ENCODE data around the gene TMEM222.

GRCh38 chr1:27380224-27380623 is 58.3 kb downstream of the TMEM222 start:
- TF ChIP-seq SMC3 (IDR thresholded peaks at IDR 0.05; ENCODE audit: low read depth, low read length) (no peak), RAD21 (IDR thresholded peaks at IDR 0.05; ENCODE audit: low read length) (no peak), CTCF (conservative IDR thresholded peaks at IDR 0.05; ENCODE audit: low read depth, low read length) (no peak)

Measured in IMR-90 (cell line).